ENCODE results near the gene YRDC.

DNA sequence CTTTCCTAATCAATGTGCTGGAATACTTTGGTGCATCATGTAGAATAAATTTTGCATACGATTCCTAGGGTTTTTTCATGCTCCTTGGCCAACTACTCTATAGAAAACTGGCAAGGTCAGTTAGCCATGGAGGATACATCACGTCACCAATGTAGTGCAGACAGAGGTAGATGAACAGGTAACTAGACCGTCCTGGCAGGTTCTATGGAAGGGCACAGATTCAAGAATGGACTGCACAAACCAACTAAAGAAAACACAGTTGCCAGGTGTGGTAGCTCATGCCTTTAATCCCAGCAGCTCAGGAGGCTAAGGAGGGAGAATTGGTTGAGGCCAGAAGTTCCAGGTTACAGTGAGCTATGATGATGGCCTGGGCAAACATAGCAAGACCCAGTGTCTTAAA, 41.5 kb upstream of the YRDC start:
- TF ChIP-seq, protein P1, sequence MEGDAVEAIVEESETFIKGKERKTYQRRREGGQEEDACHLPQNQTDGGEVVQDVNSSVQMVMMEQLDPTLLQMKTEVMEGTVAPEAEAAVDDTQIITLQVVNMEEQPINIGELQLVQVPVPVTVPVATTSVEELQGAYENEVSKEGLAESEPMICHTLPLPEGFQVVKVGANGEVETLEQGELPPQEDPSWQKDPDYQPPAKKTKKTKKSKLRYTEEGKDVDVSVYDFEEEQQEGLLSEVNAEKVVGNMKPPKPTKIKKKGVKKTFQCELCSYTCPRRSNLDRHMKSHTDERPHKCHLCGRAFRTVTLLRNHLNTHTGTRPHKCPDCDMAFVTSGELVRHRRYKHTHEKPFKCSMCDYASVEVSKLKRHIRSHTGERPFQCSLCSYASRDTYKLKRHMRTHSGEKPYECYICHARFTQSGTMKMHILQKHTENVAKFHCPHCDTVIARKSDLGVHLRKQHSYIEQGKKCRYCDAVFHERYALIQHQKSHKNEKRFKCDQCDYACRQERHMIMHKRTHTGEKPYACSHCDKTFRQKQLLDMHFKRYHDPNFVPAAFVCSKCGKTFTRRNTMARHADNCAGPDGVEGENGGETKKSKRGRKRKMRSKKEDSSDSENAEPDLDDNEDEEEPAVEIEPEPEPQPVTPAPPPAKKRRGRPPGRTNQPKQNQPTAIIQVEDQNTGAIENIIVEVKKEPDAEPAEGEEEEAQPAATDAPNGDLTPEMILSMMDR (IDR thresholded peaks at IDR 0.05) = no peak
- TF ChIP-seq POLR2A (IDR thresholded peaks at IDR 0.05) = no peak

Data from lower leg skin (tissue), 3 donors.